Fibroblast of skin of left quadriceps (primary cell): ENCODE results near the gene NTN5.

ENCODE experiments used
- DNase-seq, 2 experiments: peaks; one replicate each; pipeline ENCODE4 v3.0.0-alpha.2; 2013; ENCODE audit warnings: low read depth in 2 of 2

Gene NTN5

GRCh38 chr19:48615231-48616040, 57.4 kb downstream of the NTN5 start:
- DNase-seq: no peak

GRCh38 chr19:48614436-48615230, 58.2 kb downstream of the NTN5 start, which contains the start of gene FAM83E:
Gene FAM83E, minus strand, starts transcription at chr19:48615076. Its CDS starts 1,704 bp downstream, at chr19:48613372.
- no peak for DNase-seq

GRCh38 chr19:48613852-48614435, 58.9 kb downstream of the NTN5 start:
- DNase-seq: no peak

GRCh38 chr19:48613024-48613851, 59.6 kb downstream of the NTN5 start:
- DNase-seq: no peak

GRCh38 chr19:48611872-48612271, 60.9 kb downstream of the NTN5 start:
- no peak for DNase-seq
